Keratinocyte (primary cell): ENCODE data around the gene RBM42. TPM values are rescaled to one million over a fixed set of nuclear protein-coding genes. Genes with fewer than 3 reads are reported as not detected.

Source experiments
- DNase-seq: peaks from one replicate; pipeline ENCODE4 v3.0.0-alpha.2; 2011; ENCODE audit warnings: low read depth, missing footprints, low spot score
- FAIRE-seq: peaks from 2 replicates; lab custom pipeline; 2011; peaks lifted over from hg19 to GRCh38; lab: Jason Lieb, UNC
- H2AFZ ChIP-seq: 2 replicates; pipeline ENCODE4 v1.6.0; 2012; ENCODE audit warnings: low read length, control low read depth, inconsistent platforms; ENCODE audit not compliant: control insufficient read depth
- H3K27ac ChIP-seq: 2 replicates; pipeline ENCODE4 v1.5.1; 2011; ENCODE audit warnings: low read length; ENCODE audit not compliant: control insufficient read depth, insufficient read depth
- H3K27me3 ChIP-seq: 3 replicates; pipeline ENCODE4 v1.6.0; 2011; ENCODE audit warnings: low read length; ENCODE audit not compliant: control insufficient read depth, insufficient read depth; ENCODE audit errors: extremely low read depth
- H3K36me3 ChIP-seq, 2 experiments: 2 replicates in 1 of 2; 3 replicates in 1 of 2; pipeline ENCODE4 v1.5.1; 2011; ENCODE audit warnings: low read length in 2 of 2, mild to moderate bottlenecking in 1 of 2; ENCODE audit not compliant: control insufficient read depth in 2 of 2, insufficient read depth in 2 of 2; ENCODE audit errors: extremely low read depth in 1 of 2
- H3K4me1 ChIP-seq: 3 replicates; pipeline ENCODE4 v1.5.1; 2011; ENCODE audit warnings: low read length; ENCODE audit not compliant: control insufficient read depth, insufficient read depth; ENCODE audit errors: extremely low read depth
- H3K4me2 ChIP-seq: 3 replicates; pipeline ENCODE4 v1.6.0; 2011; ENCODE audit warnings: low read depth, low read length; ENCODE audit not compliant: control insufficient read depth, insufficient read depth; ENCODE audit errors: extremely low read depth
- H3K4me3 ChIP-seq, 3 experiments: fragments of 200-600 bp in 1 of 3; sonication (generic) in 1 of 3; 2 replicates in 2 of 3; 3 replicates in 1 of 3; pipeline ENCODE4 v1.5.1; 2011 to 2016; ENCODE audit warnings: low read length in 3 of 3, mild to moderate bottlenecking in 3 of 3, control low read depth in 2 of 3, inconsistent platforms in 1 of 3, low read depth in 1 of 3, mixed read lengths in 1 of 3, mixed run types in 1 of 3, moderate library complexity in 1 of 3; ENCODE audit not compliant: control insufficient read depth in 2 of 3, insufficient read depth in 2 of 3; ENCODE audit errors: extremely low read depth in 1 of 3
- H3K79me2 ChIP-seq: 2 replicates; pipeline ENCODE4 v1.6.0; 2012; ENCODE audit warnings: low read length; ENCODE audit not compliant: control insufficient read depth, insufficient read depth
- H3K9ac ChIP-seq: 3 replicates; pipeline ENCODE4 v1.6.0; 2011; ENCODE audit warnings: low read length; ENCODE audit not compliant: control insufficient read depth, insufficient read depth; ENCODE audit errors: extremely low read depth
- H3K9me1 ChIP-seq: 3 replicates; pipeline ENCODE4 v1.6.0; 2011; ENCODE audit warnings: low read length; ENCODE audit not compliant: control insufficient read depth, insufficient read depth; ENCODE audit errors: extremely low read depth
- H3K9me3 ChIP-seq: 2 replicates; pipeline ENCODE4 v1.5.1; 2012; ENCODE audit warnings: low read depth, low read length; ENCODE audit not compliant: control insufficient read depth
- H4K20me1 ChIP-seq: 3 replicates; pipeline ENCODE4 v1.6.0; 2011; ENCODE audit warnings: low read length; ENCODE audit not compliant: control insufficient read depth, insufficient read depth; ENCODE audit errors: extremely low read depth
- CTCF ChIP-seq, 3 experiments: IDR thresholded peaks in 1 of 3; conservative IDR thresholded peaks in 1 of 3; optimal IDR thresholded peaks in 1 of 3; 2 replicates in 2 of 3; 3 replicates in 1 of 3; pipeline versions ENCODE3 to v1.5.1; 2011; ENCODE audit warnings: low read length in 3 of 3, mild to moderate bottlenecking in 3 of 3, moderate library complexity in 2 of 3, control low read depth in 1 of 3, inconsistent platforms in 1 of 3; ENCODE audit not compliant: insufficient read depth in 2 of 3; ENCODE audit errors: extremely low read depth in 1 of 3
- EZH2 ChIP-seq: IDR thresholded peaks from one replicate; pipeline ENCODE4 v1.6.1; 2012; ENCODE audit warnings: inconsistent platforms, mild to moderate bottlenecking, low read length, moderate library complexity
- dilution Hi-C: fragments of 300-500 bp; cut with MboI; formaldehyde crosslinking; loops from one replicate; pipeline ENCODE4 v1.7.0; 2020; ENCODE audit warnings: low sequenced_read_pairs; ENCODE audit not compliant: extremely low pct_ligation_motif_present
- polyA plus RNA-seq, 5 experiments: library from polyadenylated mRNA; depleted of rRNA in 3 of 5; stranded (reverse) in 3 of 5; stranded (forward) in 1 of 5; unstranded in 1 of 5; fragments of >200 nt; gene quantifications; 1 replicate in 1 of 5; 2 replicates in 3 of 5; 3 replicates in 1 of 5; pipeline versions ENCODE4 v1.2.1 to v1.2.3, GENCODE V29; 2011 to 2012; ENCODE audit warnings: missing spikeins in 2 of 5, low read depth in 1 of 5, low replicate concordance in 1 of 5

The RBM42 gene
- polyA plus RNA-seq, 1 donor (not counting 4 experiments of a cell fraction or from before 2014, with no cell fraction given) = 29.8 TPM

GRCh38 chr19:35585848-35586247 lies 43.0 kb upstream of the RBM42 start, which contains the start of gene PMIS2:
PMIS2 (plus strand) TSS chr19:35586173; CDS start chr19:35586260, 87 bp downstream.
- no peak within 1 kb of the TSS for H2AFZ ChIP-seq
- H3K27me3 ChIP-seq = no peaks in the 10 kb centered on the region
- no peaks in the 10 kb centered on the region for H3K79me2 ChIP-seq
- H3K4me1 ChIP-seq = no peaks in the 10 kb centered on the region
- no peak within 1 kb of the TSS for H3K27ac ChIP-seq
- H3K9ac ChIP-seq = no peak within 1 kb of the TSS
- H3K9me3 ChIP-seq = no peaks in the 10 kb centered on the region
- dilution Hi-C loops = no loop called here
- TF ChIP-seq EZH2 = no peak
- no peaks in the 10 kb centered on the region for H3K36me3 ChIP-seq
- no peaks in the 10 kb centered on the region for H3K9me1 ChIP-seq
- H3K4me3 ChIP-seq = no peak within 1 kb of the TSS
- no peak for DNase-seq
- H3K4me2 ChIP-seq = no peak within 1 kb of the TSS
- no peaks in the 10 kb centered on the region for H4K20me1 ChIP-seq
- FAIRE-seq = no peak

- dilution Hi-C loops = no loop called here
- Histone ChIP-seq H3K9ac (no peak overlapping the region), H3K9me3 (no peaks in the 10 kb centered on the region), H3K79me2 (no peaks in the 10 kb centered on the region), H3K36me3 (no peaks in the 10 kb centered on the region), H2AFZ (no peak overlapping the region), H3K27ac (no peak overlapping the region), H4K20me1 (no peaks in the 10 kb centered on the region), H3K4me3 (no peak overlapping the region), H3K4me1 (no peaks in the 10 kb centered on the region), H3K9me1 (no peaks in the 10 kb centered on the region), H3K27me3 (no peaks in the 10 kb centered on the region), H3K4me2 (no peak overlapping the region)
- FAIRE-seq (no peak), DNase-seq (no peak)
- no peak for TF ChIP-seq CTCF (optimal IDR thresholded peaks at IDR 0.05 in 1 of 3, IDR thresholded peaks at IDR 0.05 in 1 of 3, conservative IDR thresholded peaks at IDR 0.05 in 1 of 3; ENCODE audit: extremely low read depth in 1 of 3, insufficient read depth in 2 of 3, low read length in 3 of 3)
- no peak for TF ChIP-seq EZH2
Measured at GRCh38 chr19:35587321-35587720, 41.5 kb upstream of the RBM42 start.

GRCh38 chr19:35590875-35591274 lies 38.0 kb upstream of the RBM42 start:
- Histone ChIP-seq H3K9me3 (no peaks in the 10 kb centered on the region), H3K4me2 (no peak overlapping the region), H3K79me2 (no peaks in the 10 kb centered on the region), H3K9ac (no peak overlapping the region), H3K36me3 (no peaks in the 10 kb centered on the region), H3K4me3 (no peak overlapping the region), H4K20me1 (no peaks in the 10 kb centered on the region), H3K4me1 (no peaks in the 10 kb centered on the region), H3K9me1 (no peaks in the 10 kb centered on the region), H2AFZ (no peak overlapping the region), H3K27ac (no peak overlapping the region), H3K27me3 (no peaks in the 10 kb centered on the region)
- no peak for TF ChIP-seq CTCF (optimal IDR thresholded peaks at IDR 0.05 in 1 of 3, IDR thresholded peaks at IDR 0.05 in 1 of 3, conservative IDR thresholded peaks at IDR 0.05 in 1 of 3; ENCODE audit: extremely low read depth in 1 of 3, insufficient read depth in 2 of 3, low read length in 3 of 3)
- no peak for TF ChIP-seq EZH2
- DNase-seq (no peak), FAIRE-seq (no peak)
- dilution Hi-C loops = no loop called here
